BE2C (cell line): ENCODE measurements around the gene KIF25.
"Not testable (repeated sequence)": the region's sequence is repeated elsewhere in the genome, so short reads cannot be mapped to it uniquely, and the experiment has no call there.

Experiments
- DNase-seq: peaks from one replicate; pipeline ENCODE4 v3.0.0-alpha.2; 2020
- H3K27me3 ChIP-seq: fragments of 250-450 bp; sonication (Bioruptor Pico); 2 replicates; pipeline ENCODE4 v1.5.1; 2020; ENCODE audit warnings: mild to moderate bottlenecking
- H3K36me3 ChIP-seq: fragments of 250-450 bp; sonication (Bioruptor Pico); 2 replicates; pipeline ENCODE4 v1.5.1; 2020; ENCODE audit warnings: mild to moderate bottlenecking
- H3K4me1 ChIP-seq: fragments of 250-450 bp; sonication (Bioruptor Pico); 2 replicates; pipeline ENCODE4 v1.5.1; 2020
- H3K4me3 ChIP-seq: 2 replicates; pipeline ENCODE4 v1.5.1; 2011; ENCODE audit warnings: low read depth, low read length
- H3K9me3 ChIP-seq: fragments of 250-450 bp; sonication (Bioruptor Pico); 2 replicates; pipeline ENCODE4 v1.5.1; 2020
- TF ChIP-seq, protein P1 (sequence below): IDR thresholded peaks from 2 replicates; pipeline ENCODE4 v1.5.1; 2012; ENCODE audit warnings: mild to moderate bottlenecking, low read depth, low read length

KIF25 gene

DNA sequence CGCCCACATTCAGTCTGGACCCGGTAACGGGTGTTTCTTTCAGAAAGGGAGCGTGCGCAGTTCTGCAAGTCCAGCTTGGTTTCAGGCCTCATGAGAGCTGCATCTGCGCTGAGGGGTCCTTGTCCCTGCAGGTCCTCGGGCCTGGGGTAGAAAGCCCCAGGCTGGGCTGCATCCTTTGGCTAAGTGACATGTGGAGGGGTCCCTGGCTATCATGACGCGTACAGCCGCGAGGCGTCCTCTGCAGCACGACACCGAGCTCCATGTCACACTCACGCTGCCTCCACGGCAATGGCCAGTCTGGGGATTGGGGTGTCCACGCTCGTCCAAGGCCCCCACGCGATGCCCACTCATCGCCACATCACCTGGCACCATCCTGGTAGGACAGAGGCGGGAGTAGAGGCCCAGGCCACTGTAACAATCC lies 1.7 kb upstream of the KIF25 start:
- Histone ChIP-seq H3K4me3 (no peak overlapping the region), H3K9me3 (no peaks in the 10 kb centered on the region), H3K36me3 (no peaks in the 10 kb centered on the region), H3K27me3 (no peaks in the 10 kb centered on the region), H3K4me1 (no peaks in the 10 kb centered on the region; the same call in 1 of the 2 replicates)
- DNase-seq, result no peak
- TF ChIP-seq, protein P1, sequence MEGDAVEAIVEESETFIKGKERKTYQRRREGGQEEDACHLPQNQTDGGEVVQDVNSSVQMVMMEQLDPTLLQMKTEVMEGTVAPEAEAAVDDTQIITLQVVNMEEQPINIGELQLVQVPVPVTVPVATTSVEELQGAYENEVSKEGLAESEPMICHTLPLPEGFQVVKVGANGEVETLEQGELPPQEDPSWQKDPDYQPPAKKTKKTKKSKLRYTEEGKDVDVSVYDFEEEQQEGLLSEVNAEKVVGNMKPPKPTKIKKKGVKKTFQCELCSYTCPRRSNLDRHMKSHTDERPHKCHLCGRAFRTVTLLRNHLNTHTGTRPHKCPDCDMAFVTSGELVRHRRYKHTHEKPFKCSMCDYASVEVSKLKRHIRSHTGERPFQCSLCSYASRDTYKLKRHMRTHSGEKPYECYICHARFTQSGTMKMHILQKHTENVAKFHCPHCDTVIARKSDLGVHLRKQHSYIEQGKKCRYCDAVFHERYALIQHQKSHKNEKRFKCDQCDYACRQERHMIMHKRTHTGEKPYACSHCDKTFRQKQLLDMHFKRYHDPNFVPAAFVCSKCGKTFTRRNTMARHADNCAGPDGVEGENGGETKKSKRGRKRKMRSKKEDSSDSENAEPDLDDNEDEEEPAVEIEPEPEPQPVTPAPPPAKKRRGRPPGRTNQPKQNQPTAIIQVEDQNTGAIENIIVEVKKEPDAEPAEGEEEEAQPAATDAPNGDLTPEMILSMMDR, result no peak

DNA sequence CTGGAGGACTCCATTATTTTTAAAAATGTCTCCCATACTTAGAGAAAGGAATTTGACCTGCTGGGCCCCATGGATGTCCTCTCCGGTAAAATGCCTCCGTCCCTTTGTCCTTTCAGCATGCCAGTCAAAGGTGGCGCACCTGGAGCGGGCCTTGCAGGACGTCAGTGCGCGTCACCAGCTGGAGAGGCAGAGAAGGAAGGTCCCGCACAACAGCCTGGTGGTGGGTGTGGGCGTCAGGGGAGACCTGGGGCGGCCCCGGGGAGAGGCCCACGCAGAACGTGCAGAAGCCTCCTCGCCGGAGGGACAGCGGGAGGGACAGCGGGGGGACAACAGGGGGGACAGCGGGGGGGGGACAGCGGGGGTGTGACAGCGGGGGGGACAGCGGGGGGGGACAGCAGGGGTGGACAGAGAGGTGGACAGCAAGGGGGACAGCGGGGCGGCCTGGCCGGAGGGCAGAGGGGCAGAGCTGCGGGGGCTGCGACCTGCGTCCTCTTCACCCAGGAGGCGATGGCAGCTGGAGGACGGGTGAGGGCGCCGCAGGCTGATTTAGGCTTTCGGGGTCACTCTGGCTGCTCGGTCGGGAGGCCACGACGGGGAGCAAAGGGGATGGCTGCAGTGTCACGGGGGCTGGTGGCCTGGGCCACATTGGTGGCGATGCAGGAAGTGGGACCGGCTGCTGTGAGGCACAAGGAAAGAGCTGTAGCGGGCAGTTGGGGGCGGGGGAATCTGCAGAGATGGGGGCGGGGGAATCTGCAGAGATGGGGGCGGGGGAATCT lies 859 bp upstream of the KIF25 start:
- peak; percentile 39 for DNase-seq
- no peak overlapping the region for H3K4me3 ChIP-seq

DNA sequence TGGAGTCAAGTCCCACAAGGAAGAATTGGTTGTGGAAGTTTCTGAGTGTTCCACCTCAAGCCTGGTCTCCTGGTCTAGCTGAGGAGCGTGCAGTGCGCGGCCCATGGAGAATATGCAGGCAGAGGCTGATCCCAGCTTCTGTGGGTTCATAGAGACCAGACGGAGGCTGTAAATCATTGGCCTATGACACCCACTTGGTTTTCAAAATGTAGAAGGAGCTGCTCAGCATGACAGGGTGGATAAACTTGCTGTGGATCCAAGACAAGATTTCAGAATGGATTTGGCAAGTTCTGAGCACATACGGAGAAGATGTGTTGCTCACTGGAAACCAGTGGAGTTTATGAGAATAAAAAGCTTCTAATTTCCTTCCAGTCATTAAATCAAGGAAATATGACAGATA lies 744 bp downstream of the KIF25 start:
- Histone ChIP-seq H3K36me3 (no peaks in the 10 kb centered on the region), H3K27me3 (no peaks in the 10 kb centered on the region), H3K4me1 (no peaks in the 10 kb centered on the region; the same call in 1 of the 2 replicates), H3K4me3 (no peak overlapping the region), H3K9me3 (no peaks in the 10 kb centered on the region)
- no peak for DNase-seq
- TF ChIP-seq, protein P1, result no peak

More for the DNA sequence above, 859 bp upstream of the KIF25 start:
- no peaks in the 10 kb centered on the region; the same call in 1 of the 2 replicates for H3K4me1 ChIP-seq
- H3K9me3 ChIP-seq, result no peaks in the 10 kb centered on the region
- TF ChIP-seq, protein P1, result no peak
- no peaks in the 10 kb centered on the region for H3K27me3 ChIP-seq
- no peaks in the 10 kb centered on the region for H3K36me3 ChIP-seq

DNA sequence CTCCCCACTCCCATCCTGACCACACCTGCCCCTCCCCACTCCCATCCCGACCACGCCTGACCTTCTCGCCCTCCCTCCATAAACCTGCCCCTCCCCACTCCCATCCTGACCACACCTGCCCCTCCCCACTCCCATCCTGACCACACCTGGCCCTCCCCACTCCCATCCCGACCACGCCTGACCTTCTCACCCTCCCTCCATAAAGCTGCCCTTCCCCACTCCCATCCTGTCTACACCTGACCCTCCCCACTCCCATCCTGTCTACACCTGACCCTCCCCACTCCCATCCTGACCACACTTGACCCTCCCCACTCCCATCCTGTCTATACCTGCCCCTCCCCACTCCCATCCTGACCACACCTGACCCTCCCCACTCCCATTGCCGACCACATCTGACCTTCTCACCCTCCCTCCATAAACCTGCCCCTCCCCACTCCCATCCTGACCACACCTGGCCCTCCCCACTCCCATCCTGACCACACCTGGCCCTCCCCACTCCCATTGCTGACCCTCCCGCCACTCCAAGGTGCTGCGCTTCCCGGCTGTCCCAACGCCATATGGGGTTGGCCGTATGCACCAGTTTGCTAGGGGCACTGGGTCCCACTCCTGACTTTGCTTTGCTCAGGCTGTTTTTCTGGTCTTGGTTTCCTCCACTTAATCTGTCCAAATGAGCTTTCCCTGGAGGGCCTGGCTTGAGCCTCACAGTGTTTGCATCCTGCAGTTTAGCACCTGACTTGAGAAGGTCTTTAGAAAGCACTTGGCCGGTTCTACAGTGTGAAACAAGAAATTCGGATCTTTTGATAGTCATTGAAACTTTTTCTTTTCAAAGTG lies 2.9 kb downstream of the KIF25 start:
- Histone ChIP-seq H3K4me3 (no peak overlapping the region), H3K36me3 (no peaks in the 10 kb centered on the region), H3K4me1 (no peaks in the 10 kb centered on the region), H3K9me3 (no peaks in the 10 kb centered on the region), H3K27me3 (no peaks in the 10 kb centered on the region)
- no peak for DNase-seq
- TF ChIP-seq, protein P1, result no peak

DNA sequence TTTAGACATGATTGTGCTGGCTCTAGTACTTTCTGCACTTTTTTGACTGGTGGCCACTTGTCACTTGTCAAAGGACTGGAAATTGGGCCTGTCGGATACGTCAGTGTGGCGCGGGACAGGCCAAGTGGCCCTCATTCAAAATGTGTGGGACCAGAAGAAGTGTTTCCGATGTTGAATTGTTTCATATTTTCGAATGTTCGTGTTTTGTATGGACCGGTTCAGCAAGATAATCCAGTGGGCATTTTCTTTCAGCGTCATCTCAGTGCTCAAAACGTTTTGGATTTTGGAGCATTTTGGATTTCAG lies 3.5 kb downstream of the KIF25 start:
- no peaks in the 10 kb centered on the region for H3K36me3 ChIP-seq
- TF ChIP-seq, protein P1, result no peak
- DNase-seq, result no peak
- H3K27me3 ChIP-seq, result no peaks in the 10 kb centered on the region
- H3K4me1 ChIP-seq, result no peaks in the 10 kb centered on the region
- H3K4me3 ChIP-seq, result no peak overlapping the region
- no peaks in the 10 kb centered on the region for H3K9me3 ChIP-seq

DNA sequence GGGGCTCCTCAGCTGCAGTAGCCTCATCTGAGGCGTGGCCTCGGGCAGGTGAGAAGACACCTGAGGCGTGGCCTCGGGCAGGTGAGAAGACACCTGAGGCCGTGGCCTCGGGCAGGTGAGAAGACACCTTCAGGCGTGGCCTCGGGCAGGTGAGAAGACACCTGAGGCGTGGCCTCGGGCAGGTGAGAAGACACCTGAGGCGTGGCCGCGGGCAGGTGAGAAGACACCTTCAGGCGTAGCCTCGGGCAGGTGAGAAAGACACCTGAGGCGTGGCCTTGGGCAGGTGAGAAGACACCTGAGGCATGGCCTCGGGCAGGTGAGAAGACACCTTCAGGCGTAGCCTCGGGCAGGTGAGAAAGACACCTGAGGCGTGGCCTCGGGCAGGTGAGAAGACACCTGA lies 4.0 kb downstream of the KIF25 start:
- not testable (repeated sequence) for H3K9me3 ChIP-seq, DNase-seq, H3K4me3 ChIP-seq, H3K27me3 ChIP-seq, H3K4me1 ChIP-seq, H3K36me3 ChIP-seq
